ENCODE measurements around the gene GSG1L.

GSG1L gene

DNA sequence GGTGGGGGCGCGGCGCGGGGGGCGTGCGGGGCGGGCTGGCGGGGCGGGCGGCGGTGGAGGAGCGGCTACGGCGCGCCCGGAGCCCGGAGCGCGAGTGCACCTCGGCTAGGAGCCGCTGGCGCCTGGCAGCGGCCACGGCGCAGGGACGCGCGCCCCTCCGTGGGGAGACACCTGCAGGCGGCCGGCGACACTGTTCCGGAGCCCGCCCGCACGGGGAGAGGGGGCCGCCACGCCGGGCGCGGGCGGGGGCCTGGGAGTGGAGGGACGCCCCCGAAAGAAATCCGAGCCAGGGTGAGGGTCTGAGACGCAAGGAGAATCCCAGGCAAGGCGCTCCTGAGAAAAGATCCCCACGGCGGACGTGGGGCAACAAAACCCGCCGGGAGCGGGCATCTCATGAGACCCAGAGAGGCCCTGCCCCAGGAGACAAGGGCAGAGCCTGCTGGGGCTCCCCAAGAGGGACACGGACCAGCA is at the start of gene GSG1L:
TSS of gene GSG1L (minus strand) at position 124 of the 471 bp plus-strand sequence. CDS start 290 bp downstream, outside the sequence.
- no peak for DNase-seq (ENCODE audit: low read depth in 1 of 2, low spot score in 1 of 2)

DNA sequence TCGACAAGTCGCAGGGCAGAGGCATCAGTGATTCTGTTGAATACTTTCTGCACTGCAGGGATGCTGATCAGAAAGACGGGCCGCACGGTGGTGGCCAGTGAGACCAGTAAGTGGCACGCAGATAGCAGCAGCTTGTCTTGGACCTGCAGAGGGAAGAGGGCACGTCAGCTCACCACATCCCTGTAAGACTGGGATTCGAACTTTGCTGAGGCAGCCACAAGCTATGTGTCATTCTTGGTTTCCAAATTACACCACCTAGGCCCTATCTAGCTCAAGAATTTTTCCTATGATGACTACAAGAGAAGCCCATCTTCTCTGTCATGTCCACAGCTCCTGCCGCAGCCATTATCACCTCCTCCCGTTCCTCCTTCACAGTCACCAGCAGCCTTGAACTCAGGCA is 49.4 kb upstream of the GSG1L start:
- no peak for DNase-seq (ENCODE audit: low read depth in 1 of 2, low spot score in 1 of 2)

DNA sequence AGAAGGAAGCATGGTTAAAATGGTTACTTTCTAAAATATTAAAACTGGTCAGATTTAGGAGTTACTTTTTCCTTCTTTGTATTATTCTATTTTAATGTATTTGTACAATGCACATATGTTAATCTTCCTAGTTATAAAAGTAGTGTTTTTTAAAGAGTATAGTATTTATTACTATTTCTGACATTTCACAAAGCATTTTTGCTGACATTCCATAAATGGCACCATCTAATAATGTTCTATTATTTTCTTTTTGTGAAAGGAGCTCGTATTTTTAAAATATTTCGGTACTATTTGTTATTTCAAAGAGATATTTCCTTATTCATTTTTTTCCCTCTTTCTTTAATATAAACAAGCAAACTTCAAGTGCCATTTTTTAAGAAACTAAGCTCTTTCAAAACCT is 47.5 kb upstream of the GSG1L start:
- no peak for DNase-seq (ENCODE audit: low read depth in 1 of 2, low spot score in 1 of 2)

GRCh38 chr16:28110479-28110878 is 47.0 kb upstream of the GSG1L start:
- DNase-seq (ENCODE audit: low read depth in 1 of 2, low spot score in 1 of 2): no peak

DNA sequence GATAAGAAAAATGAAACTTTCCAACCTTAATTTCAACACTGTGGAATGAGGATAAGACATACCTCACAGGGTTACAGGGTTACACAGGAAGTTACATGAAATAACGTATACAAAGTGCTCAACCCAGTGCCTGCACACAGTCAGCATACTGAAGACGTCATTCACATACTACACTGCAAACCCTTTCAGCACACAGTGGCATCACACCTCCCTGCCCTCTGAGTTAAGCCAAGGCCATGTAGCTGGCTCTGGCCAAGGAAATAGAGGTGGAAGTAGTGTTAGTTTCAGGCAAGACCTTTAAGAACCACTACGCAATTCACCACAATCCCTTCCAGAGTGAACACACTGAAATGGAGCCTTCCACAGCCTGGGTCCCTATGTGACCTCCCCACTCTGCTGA is 46.6 kb upstream of the GSG1L start:
- no peak for DNase-seq (ENCODE audit: low read depth in 1 of 2, low spot score in 1 of 2)

DNA sequence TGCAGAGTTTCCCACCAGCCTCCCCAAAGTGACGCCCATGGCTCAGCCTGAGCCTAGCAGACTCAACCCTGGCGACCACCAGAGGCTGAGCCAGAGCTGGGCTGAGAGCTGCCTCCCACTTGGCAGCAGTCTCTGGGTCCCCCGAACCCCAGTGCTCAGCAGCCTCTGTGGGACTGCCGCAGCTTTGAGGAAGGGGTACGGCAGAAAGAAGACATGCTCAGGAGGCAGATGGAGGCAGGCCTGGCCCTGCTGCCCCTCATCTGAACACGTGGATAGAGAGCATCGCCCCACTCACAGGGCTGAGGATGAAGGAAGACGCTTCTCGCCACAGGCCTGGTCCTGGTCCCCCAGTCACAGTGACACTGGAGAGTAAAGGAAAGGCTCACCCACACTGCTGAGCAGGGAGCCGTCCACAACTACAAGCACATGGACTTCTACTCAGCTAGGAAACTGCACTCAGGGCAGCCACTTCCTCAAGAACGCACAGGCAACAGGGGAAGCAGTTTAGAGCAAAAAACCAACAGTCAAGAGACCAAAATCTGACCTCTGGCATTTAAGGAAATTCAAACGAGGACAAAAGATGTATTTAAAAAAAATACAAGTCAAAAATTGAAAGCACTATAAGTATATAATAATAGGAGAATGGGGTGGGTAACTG is 45.2 kb upstream of the GSG1L start:
- DNase-seq (ENCODE audit: low read depth in 1 of 2, low spot score in 1 of 2): no peak

- DNase-seq (ENCODE audit: low read depth in 1 of 2, low spot score in 1 of 2): no peak
These were observed 43.7 kb upstream of the GSG1L start for GRCh38 chr16:28107232-28107631.

- no peak for DNase-seq (ENCODE audit: low read depth in 1 of 2, low spot score in 1 of 2)
These were observed 43.1 kb upstream of the GSG1L start for GRCh38 chr16:28106467-28107215.

GRCh38 chr16:28105954-28106353 is 42.4 kb upstream of the GSG1L start:
- DNase-seq (ENCODE audit: low read depth in 1 of 2, low spot score in 1 of 2): no peak

- DNase-seq (ENCODE audit: low read depth in 1 of 2, low spot score in 1 of 2): no peak
These were observed 41.8 kb upstream of the GSG1L start for GRCh38 chr16:28105297-28105696.

- DNase-seq (ENCODE audit: low read depth in 1 of 2, low spot score in 1 of 2): no peak
These were observed 40.9 kb upstream of the GSG1L start for GRCh38 chr16:28104404-28104803.

GRCh38 chr16:28103516-28104170 is 40.1 kb upstream of the GSG1L start:
- no peak for DNase-seq (ENCODE audit: low read depth in 1 of 2, low spot score in 1 of 2)

DNA sequence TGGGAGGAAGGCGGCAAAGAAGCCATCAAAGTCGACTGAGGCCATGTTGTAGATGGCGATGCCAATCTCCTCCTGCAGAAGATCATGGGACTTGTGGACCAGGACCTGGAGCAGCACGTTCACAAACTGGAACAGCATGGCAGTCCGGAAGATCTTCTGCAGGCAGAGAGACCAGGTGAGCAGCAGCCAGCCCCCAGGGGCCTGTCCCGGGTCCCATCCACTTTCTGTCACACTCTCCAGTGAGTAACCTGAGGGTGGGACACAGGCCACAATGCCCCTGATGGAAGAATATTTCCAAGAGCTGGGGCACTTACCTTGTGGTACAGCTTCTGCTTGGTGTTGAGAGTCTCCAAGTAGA is 38.0 kb upstream of the GSG1L start:
- DNase-seq (ENCODE audit: low read depth in 1 of 2, low spot score in 1 of 2): no peak

- DNase-seq (ENCODE audit: low read depth in 1 of 2, low spot score in 1 of 2): no peak
These were observed 37.5 kb upstream of the GSG1L start for GRCh38 chr16:28100810-28101532.

GRCh38 chr16:28098959-28099945 is 35.7 kb upstream of the GSG1L start:
- no peak for DNase-seq (ENCODE audit: low read depth in 1 of 2, low spot score in 1 of 2)

- DNase-seq (ENCODE audit: low read depth in 1 of 2, low spot score in 1 of 2): no peak
These were observed 34.9 kb upstream of the GSG1L start for GRCh38 chr16:28098171-28098958.

DNA sequence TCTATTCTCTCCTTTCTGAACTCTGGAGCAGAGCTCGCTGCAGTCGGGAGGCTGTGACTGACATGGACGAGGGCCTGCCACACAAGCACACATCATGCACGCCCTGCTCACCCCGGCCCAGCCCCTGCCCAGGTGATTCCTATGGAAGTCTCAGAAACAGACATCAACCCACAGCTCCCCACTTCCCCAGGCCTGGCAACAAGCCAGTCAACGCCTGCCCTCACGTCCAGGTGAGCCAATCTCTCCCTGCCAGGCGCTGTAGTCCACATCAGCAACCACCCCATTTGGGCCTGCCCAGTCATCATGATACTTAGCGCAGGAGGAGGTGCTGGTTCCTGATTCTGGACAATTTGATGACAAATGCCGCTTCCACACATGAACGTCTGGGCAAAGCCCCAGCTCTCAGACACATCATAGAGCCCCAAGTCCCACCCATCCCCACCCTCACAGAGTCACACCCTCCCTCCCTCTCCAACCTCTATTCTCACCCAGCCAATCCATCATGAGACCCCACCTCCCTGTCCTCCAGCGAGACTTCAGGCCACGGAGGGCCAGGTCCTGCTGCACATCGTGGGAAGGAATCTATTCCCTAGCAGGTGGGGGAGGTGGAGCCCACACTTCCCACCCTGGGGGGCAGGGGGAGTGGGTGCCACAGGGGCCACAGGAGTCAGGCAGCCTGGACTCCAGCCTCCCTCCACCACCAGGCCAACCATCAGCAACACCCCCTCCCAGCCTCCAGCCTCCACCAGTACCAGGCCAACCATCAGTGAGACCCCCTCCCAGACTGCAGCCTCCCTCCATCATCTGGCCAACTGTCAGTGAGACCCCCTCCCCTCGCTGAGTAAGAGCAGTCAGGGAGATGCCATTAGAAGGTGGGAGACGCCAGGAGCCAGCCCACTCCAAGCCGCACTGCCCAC is 33.7 kb upstream of the GSG1L start:
- no peak for DNase-seq (ENCODE audit: low read depth in 1 of 2, low spot score in 1 of 2)

- no peak for DNase-seq (ENCODE audit: low read depth in 1 of 2, low spot score in 1 of 2)
These were observed 29.8 kb upstream of the GSG1L start for GRCh38 chr16:28093385-28093725.
